ENCODE data around the gene STK4. TPM values are rescaled to one million over a fixed set of nuclear protein-coding genes. Genes with fewer than 3 reads are reported as not detected.

The STK4 gene
- total and polyA plus RNA-seq, 2 experiments from 2014 or later: 16.0 to 19.1 TPM

- Histone ChIP-seq H3K4me3 (no peak overlapping the region), H3K27ac (no peak overlapping the region), H3K27me3 (no peaks in the 10 kb centered on the region), H3K9me3 (ENCODE audit: low read depth) (no peaks in the 10 kb centered on the region), H3K4me1 (ENCODE audit: low read depth) (no peaks in the 10 kb centered on the region), H3K36me3 (peaks cover 4% of the 10 kb centered on the region)
- DNase-seq (ENCODE audit: low read depth in 1 of 2, low spot score in 1 of 2): no peak
- no peak for TF ChIP-seq CTCF (IDR thresholded peaks at IDR 0.05; ENCODE audit: low read depth, low read length)
These were observed 116.2 kb downstream of the STK4 start for GRCh38 chr20:45082468-45082867.

GRCh38 chr20:45083127-45083526, 116.8 kb downstream of the STK4 start:
- H3K27ac ChIP-seq: no peak overlapping the region
- no peak for DNase-seq (ENCODE audit: low read depth in 1 of 2, low spot score in 1 of 2)
- no peaks in the 10 kb centered on the region for H3K9me3 ChIP-seq (ENCODE audit: low read depth)
- no peaks in the 10 kb centered on the region for H3K4me1 ChIP-seq (ENCODE audit: low read depth)
- no peaks in the 10 kb centered on the region for H3K36me3 ChIP-seq
- no peak overlapping the region for H3K4me3 ChIP-seq
- no peak for TF ChIP-seq CTCF (IDR thresholded peaks at IDR 0.05; ENCODE audit: low read depth, low read length)
- H3K27me3 ChIP-seq: no peaks in the 10 kb centered on the region

GRCh38 chr20:45085289-45085688, 119.0 kb downstream of the STK4 start:
- Histone ChIP-seq H3K4me3 (no peak overlapping the region), H3K4me1 (ENCODE audit: low read depth) (no peaks in the 10 kb centered on the region), H3K27ac (no peak overlapping the region), H3K27me3 (no peaks in the 10 kb centered on the region), H3K36me3 (no peaks in the 10 kb centered on the region), H3K9me3 (ENCODE audit: low read depth) (no peaks in the 10 kb centered on the region)
- no peak for TF ChIP-seq CTCF (IDR thresholded peaks at IDR 0.05; ENCODE audit: low read depth, low read length)
- no peak for DNase-seq (ENCODE audit: low read depth in 1 of 2, low spot score in 1 of 2)

- Histone ChIP-seq H3K36me3 (no peaks in the 10 kb centered on the region), H3K9me3 (ENCODE audit: low read depth) (no peaks in the 10 kb centered on the region), H3K4me1 (ENCODE audit: low read depth) (no peaks in the 10 kb centered on the region), H3K27me3 (no peaks in the 10 kb centered on the region), H3K27ac (no peak overlapping the region), H3K4me3 (no peak overlapping the region)
- TF ChIP-seq CTCF (IDR thresholded peaks at IDR 0.05; ENCODE audit: low read depth, low read length): no peak
- DNase-seq (ENCODE audit: low read depth in 1 of 2, low spot score in 1 of 2): no peak
These were observed 119.6 kb downstream of the STK4 start for GRCh38 chr20:45085867-45086266.

GRCh38 chr20:45087097-45087790, 120.9 kb downstream of the STK4 start:
- TF ChIP-seq CTCF (IDR thresholded peaks at IDR 0.05; ENCODE audit: low read depth, low read length): no peak
- Histone ChIP-seq H3K36me3 (no peaks in the 10 kb centered on the region), H3K4me3 (no peak overlapping the region), H3K9me3 (ENCODE audit: low read depth) (no peaks in the 10 kb centered on the region), H3K27me3 (no peaks in the 10 kb centered on the region), H3K4me1 (ENCODE audit: low read depth) (no peaks in the 10 kb centered on the region), H3K27ac (no peak overlapping the region)
- no peak for DNase-seq (ENCODE audit: low read depth in 1 of 2, low spot score in 1 of 2)

All from cardiac muscle cell (in vitro differentiated cells and primary cell).